Osteoblast (primary cell): Measurements from ENCODE around the gene CD300LB. TPM values are rescaled to one million over a fixed set of nuclear protein-coding genes. Genes with fewer than 3 reads are reported as not detected.

Experiments
- DNase-seq: peaks from one replicate; pipeline ENCODE4 v3.0.0; 2011; ENCODE audit warnings: low spot score, mixed read lengths; ENCODE audit not compliant: insufficient read length; ENCODE audit errors: missing footprints
- H2AFZ ChIP-seq: 2 replicates; pipeline ENCODE4 v1.6.0; 2011; ENCODE audit warnings: mild to moderate bottlenecking, low read length
- H3K27ac ChIP-seq: 2 replicates; pipeline ENCODE4 v1.5.1; 2011; ENCODE audit warnings: mild to moderate bottlenecking, low read depth, low read length, moderate library complexity
- H3K27me3 ChIP-seq: 2 replicates; pipeline ENCODE4 v1.6.0; 2012; ENCODE audit warnings: mild to moderate bottlenecking, control low read depth, inconsistent platforms, low read length, moderate library complexity; ENCODE audit not compliant: insufficient read depth
- H3K36me3 ChIP-seq: 2 replicates; pipeline ENCODE4 v1.5.1; 2011; ENCODE audit warnings: mild to moderate bottlenecking, low read length, control low read depth, moderate library complexity; ENCODE audit not compliant: insufficient read depth
- H3K4me1 ChIP-seq: 2 replicates; pipeline ENCODE4 v1.5.1; 2011; ENCODE audit warnings: mild to moderate bottlenecking, low read length, control low read depth, moderate library complexity; ENCODE audit not compliant: insufficient read depth
- H3K4me2 ChIP-seq: 2 replicates; pipeline ENCODE4 v1.6.0; 2011; ENCODE audit warnings: mild to moderate bottlenecking, low read length; ENCODE audit not compliant: insufficient read depth
- H3K4me3 ChIP-seq: fragments of 200-600 bp; sonication (generic); 3 replicates; pipeline ENCODE4 v1.5.1; 2012; ENCODE audit warnings: mild to moderate bottlenecking, low read length, inconsistent platforms; ENCODE audit not compliant: insufficient read depth
- H3K79me2 ChIP-seq: 2 replicates; pipeline ENCODE4 v1.6.0; 2012; ENCODE audit warnings: mild to moderate bottlenecking, low read length, control low read depth, inconsistent platforms; ENCODE audit not compliant: insufficient read depth
- H3K9me3 ChIP-seq: 2 replicates; pipeline ENCODE4 v1.5.1; 2011; ENCODE audit warnings: low read depth, low read length, control low read depth
- H4K20me1 ChIP-seq: 2 replicates; pipeline ENCODE4 v1.6.0; 2012; ENCODE audit warnings: mild to moderate bottlenecking, low read length, control low read depth; ENCODE audit not compliant: insufficient read depth
- CTCF ChIP-seq: IDR thresholded peaks from 2 replicates; pipeline ENCODE4 v1.5.1; 2011; ENCODE audit warnings: mild to moderate bottlenecking, low read depth, low read length, moderate library complexity; ENCODE audit errors: extremely low read depth
- total RNA-seq: library from RNA; depleted of rRNA; stranded (reverse); fragments of >200 nt; gene quantifications from 2 replicates; pipeline ENCODE4 v1.2.3, GENCODE V29; 2012

The CD300LB gene
- total RNA-seq, 1 donor: not detected

GRCh38 chr17:74542727-74543383 is 11.6 kb upstream of the CD300LB start:
- H2AFZ ChIP-seq: no peak overlapping the region
- no peaks in the 10 kb centered on the region for H3K79me2 ChIP-seq
- peaks cover 8% of the 10 kb centered on the region for H3K27me3 ChIP-seq
- H3K36me3 ChIP-seq: no peaks in the 10 kb centered on the region
- H3K9me3 ChIP-seq: no peaks in the 10 kb centered on the region
- no peaks in the 10 kb centered on the region for H4K20me1 ChIP-seq
- no peak overlapping the region for H3K4me3 ChIP-seq
- no peak for DNase-seq
- no peak for TF ChIP-seq CTCF
- no peaks in the 10 kb centered on the region for H3K4me1 ChIP-seq
- no peak overlapping the region for H3K27ac ChIP-seq
- H3K4me2 ChIP-seq: no peak overlapping the region

- H3K4me3 ChIP-seq: no peak overlapping the region
- no peaks in the 10 kb centered on the region for H3K79me2 ChIP-seq
- no peaks in the 10 kb centered on the region for H4K20me1 ChIP-seq
- no peak for DNase-seq
- no peak overlapping the region for H3K4me2 ChIP-seq
- no peak overlapping the region for H3K27ac ChIP-seq
- TF ChIP-seq CTCF: no peak
- no peaks in the 10 kb centered on the region for H3K9me3 ChIP-seq
- H3K27me3 ChIP-seq: peaks cover 8% of the 10 kb centered on the region
- H3K36me3 ChIP-seq: no peaks in the 10 kb centered on the region
- no peaks in the 10 kb centered on the region for H3K4me1 ChIP-seq
- no peak overlapping the region for H2AFZ ChIP-seq
Observed at GRCh38 chr17:74542166-74542565, 10.9 kb upstream of the CD300LB start.

GRCh38 chr17:74541176-74542111 is 10.2 kb upstream of the CD300LB start:
- Histone ChIP-seq H4K20me1 (no peaks in the 10 kb centered on the region), H3K4me1 (no peaks in the 10 kb centered on the region), H3K27ac (no peak overlapping the region), H2AFZ (no peak overlapping the region), H3K27me3 (peaks cover 8% of the 10 kb centered on the region), H3K79me2 (no peaks in the 10 kb centered on the region), H3K4me3 (no peak overlapping the region), H3K4me2 (no peak overlapping the region), H3K36me3 (no peaks in the 10 kb centered on the region), H3K9me3 (no peaks in the 10 kb centered on the region)
- no peak for DNase-seq
- TF ChIP-seq CTCF: no peak

GRCh38 chr17:74539281-74539820 is 8.1 kb upstream of the CD300LB start:
- H4K20me1 ChIP-seq: no peaks in the 10 kb centered on the region
- peaks cover 8% of the 10 kb centered on the region for H3K27me3 ChIP-seq

More at GRCh38 chr17:74539281-74539820, 8.1 kb upstream of the CD300LB start:
- Histone ChIP-seq H3K9me3 (no peaks in the 10 kb centered on the region), H3K36me3 (no peaks in the 10 kb centered on the region), H3K4me2 (no peak overlapping the region), H3K4me1 (no peaks in the 10 kb centered on the region), H3K4me3 (no peak overlapping the region), H2AFZ (no peak overlapping the region), H3K27ac (no peak overlapping the region), H3K79me2 (no peaks in the 10 kb centered on the region)
- no peak for DNase-seq
- no peak for TF ChIP-seq CTCF
